Esophagus (tissue), 2 donors: ENCODE results near the gene C1orf167. TPM values are rescaled to one million over a fixed set of nuclear protein-coding genes. Genes with fewer than 3 reads are reported as not detected.
A peak's percentile ranks its signal among the peaks of the same experiment; 100 is the strongest.

Experiments
- H3K27ac ChIP-seq, 2 donors: one replicate each; pipeline ENCODE4 v1.5.1; 2013; ENCODE audit warnings: low read depth in 2 of 2, mild to moderate bottlenecking in 2 of 2, inconsistent platforms in 1 of 2, low read length in 1 of 2, moderate library complexity in 1 of 2
- H3K27me3 ChIP-seq, 2 donors: one replicate each; pipeline ENCODE4 v1.6.1; 2013; ENCODE audit warnings: low read length in 2 of 2, control low read depth in 1 of 2, mild to moderate bottlenecking in 1 of 2; ENCODE audit not compliant: insufficient read depth in 2 of 2, control insufficient read depth in 1 of 2
- H3K36me3 ChIP-seq, 2 donors: one replicate each; pipeline ENCODE4 v1.6.1; 2013; ENCODE audit warnings: low read length in 1 of 2; ENCODE audit not compliant: control insufficient read depth in 2 of 2, insufficient read depth in 2 of 2
- H3K4me1 ChIP-seq, 2 donors: one replicate each; pipeline ENCODE4 v1.6.1; 2013; ENCODE audit warnings: low read length in 1 of 2; ENCODE audit not compliant: control insufficient read depth in 2 of 2, insufficient read depth in 2 of 2
- H3K4me3 ChIP-seq, 2 donors: one replicate each; pipeline ENCODE4 v1.5.1; 2013; ENCODE audit warnings: low read length in 2 of 2, mild to moderate bottlenecking in 2 of 2, low read depth in 1 of 2, moderate library complexity in 1 of 2
- H3K9me3 ChIP-seq, 2 donors: one replicate each; pipeline ENCODE4 v1.6.1; 2013; ENCODE audit warnings: mild to moderate bottlenecking in 2 of 2, low read depth in 1 of 2, low read length in 1 of 2, moderate library complexity in 1 of 2; ENCODE audit not compliant: control insufficient read depth in 2 of 2, insufficient read depth in 1 of 2
- WGBS, 2 donors: extraction: QIAGEN DNeasy Blood & Tissue Kit; methylation state at CpG; one replicate each; pipeline ENCODE4 v1.1.7; 2013; 5-methylcytosine and 5-hydroxymethylcytosine counted together
- polyA plus RNA-seq, 2 donors: library from polyadenylated mRNA; stranded (reverse); fragments of 200-250 nt; gene quantifications; one replicate each; pipeline ENCODE4 v1.2.3, GENCODE V29; 2013
- donor health status: healthy with polysubstance abuse.
- donor health status: Bipolar disorder and iron deficiency.

The C1orf167 gene
- polyA plus RNA-seq, 2 donors = 0.98 to 1.3 TPM

DNA sequence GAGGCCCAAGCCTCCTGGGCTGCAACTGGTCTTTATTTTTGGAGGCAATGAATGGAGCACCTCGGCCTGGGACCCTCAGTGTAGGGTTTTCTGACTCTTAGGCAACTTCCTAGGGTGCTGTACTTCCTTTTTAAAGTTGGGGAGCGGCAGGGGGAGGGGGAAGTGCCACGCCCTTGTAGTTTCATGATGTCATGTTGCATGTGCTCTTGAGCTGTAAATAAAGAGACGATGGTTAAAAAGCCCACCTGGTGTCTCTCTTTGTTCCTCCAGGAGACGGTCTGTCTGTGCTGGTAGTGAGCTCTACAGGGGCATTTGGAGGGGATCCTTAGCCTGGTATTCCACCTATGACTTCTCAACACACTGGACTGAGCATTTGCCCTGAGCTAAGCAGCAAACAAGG, 36.4 kb upstream of the C1orf167 start:
- 71 to 75% methylated on average over 5 of the region's 5 CpGs for WGBS, 2 donors

DNA sequence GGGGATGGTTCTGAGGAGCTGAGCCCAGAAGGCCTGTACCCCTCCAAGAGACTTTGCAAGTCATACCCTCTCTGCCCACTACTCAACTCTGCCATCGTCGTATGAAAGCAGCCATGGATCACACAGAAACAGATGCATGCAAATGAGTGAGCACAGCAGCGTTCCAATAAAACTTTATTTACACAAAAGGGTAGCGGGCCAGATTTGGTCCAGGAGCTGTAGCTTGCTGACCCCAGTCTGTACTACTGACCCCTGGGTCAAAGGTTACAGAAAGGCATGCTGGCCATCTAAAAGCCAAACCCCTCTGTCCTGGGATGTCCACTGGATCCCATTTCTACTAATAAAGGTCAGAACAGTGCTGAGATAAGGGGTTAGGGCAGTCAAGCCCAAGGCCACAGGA, 34.9 kb upstream of the C1orf167 start:
- H3K4me3 ChIP-seq = no peak overlapping the region
- H3K4me1 ChIP-seq = peaks cover 0 to 7% of the 10 kb centered on the region in 2 donors
- H3K9me3 ChIP-seq = no peaks in the 10 kb centered on the region
- no peak overlapping the region for H3K27ac ChIP-seq
- WGBS, 2 donors = 95 to 96% methylated on average over 4 of the region's 4 CpGs
- no peaks in the 10 kb centered on the region for H3K27me3 ChIP-seq
- no peaks in the 10 kb centered on the region for H3K36me3 ChIP-seq

More for the DNA sequence above, 36.4 kb upstream of the C1orf167 start:
- Histone ChIP-seq H3K9me3 (no peaks in the 10 kb centered on the region), H3K4me1 (peaks cover 0 to 7% of the 10 kb centered on the region in 2 donors), H3K27me3 (no peaks in the 10 kb centered on the region), H3K36me3 (no peaks in the 10 kb centered on the region), H3K27ac (no peak overlapping the region), H3K4me3 (no peak overlapping the region)

DNA sequence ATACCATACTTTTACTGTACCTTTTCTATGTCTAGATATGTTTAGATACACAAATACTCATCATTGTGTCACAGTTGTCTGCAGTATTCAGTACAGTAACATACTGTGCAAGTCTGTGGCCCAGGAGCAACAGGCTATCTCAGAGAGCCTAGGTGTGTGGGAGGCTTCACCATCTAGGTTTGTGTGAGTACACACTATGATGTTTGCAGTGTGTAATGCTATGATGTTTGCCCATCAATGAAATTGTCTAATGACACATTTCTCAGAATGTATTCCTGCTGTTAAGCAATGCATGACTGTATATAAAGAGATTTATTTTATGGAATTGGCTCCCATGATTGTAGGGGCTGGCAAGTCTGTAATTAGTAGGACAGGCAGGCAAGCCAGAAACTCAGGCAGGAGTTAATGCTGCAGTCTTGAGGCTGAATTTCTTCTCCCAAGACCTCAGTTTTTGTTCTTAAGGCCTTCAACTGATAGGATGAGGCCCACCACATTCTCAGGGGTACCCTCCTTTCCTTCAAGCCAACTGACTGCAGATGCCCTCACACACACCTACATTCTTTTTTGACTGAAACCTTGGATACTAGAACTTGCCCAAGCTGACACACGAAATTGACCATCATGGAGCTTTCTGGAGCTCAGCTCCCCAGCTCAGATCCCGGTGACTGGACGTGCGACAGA, 33.7 kb upstream of the C1orf167 start:
- Histone ChIP-seq H3K4me1 (peaks cover 0 to 7% of the 10 kb centered on the region in 2 donors), H3K4me3 (no peak overlapping the region), H3K36me3 (no peaks in the 10 kb centered on the region), H3K27me3 (no peaks in the 10 kb centered on the region), H3K9me3 (no peaks in the 10 kb centered on the region), H3K27ac (no peak overlapping the region)
- 97 to 99% methylated on average over 4 of the region's 4 CpGs for WGBS, 2 donors

DNA sequence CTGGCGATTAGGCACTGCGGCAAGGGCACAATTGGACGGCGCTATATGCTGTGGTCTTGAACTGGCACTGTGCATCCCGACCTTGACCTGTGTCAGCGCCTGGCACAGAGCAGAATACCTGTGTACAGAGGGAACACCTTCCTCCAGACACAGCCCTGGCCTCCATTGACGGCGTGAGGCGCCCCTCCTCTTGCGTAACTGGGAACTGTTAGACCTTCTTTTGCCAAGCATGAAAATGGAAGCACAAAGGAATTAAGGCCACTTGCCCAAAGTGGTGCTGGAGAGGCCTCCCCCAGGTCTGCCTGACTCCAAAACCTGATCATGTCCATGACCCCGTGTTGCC, 32.9 kb upstream of the C1orf167 start:
- H3K27ac ChIP-seq = no peak overlapping the region
- WGBS, 2 donors = 89 to 95% methylated on average over 11 of the region's 11 CpGs

DNA sequence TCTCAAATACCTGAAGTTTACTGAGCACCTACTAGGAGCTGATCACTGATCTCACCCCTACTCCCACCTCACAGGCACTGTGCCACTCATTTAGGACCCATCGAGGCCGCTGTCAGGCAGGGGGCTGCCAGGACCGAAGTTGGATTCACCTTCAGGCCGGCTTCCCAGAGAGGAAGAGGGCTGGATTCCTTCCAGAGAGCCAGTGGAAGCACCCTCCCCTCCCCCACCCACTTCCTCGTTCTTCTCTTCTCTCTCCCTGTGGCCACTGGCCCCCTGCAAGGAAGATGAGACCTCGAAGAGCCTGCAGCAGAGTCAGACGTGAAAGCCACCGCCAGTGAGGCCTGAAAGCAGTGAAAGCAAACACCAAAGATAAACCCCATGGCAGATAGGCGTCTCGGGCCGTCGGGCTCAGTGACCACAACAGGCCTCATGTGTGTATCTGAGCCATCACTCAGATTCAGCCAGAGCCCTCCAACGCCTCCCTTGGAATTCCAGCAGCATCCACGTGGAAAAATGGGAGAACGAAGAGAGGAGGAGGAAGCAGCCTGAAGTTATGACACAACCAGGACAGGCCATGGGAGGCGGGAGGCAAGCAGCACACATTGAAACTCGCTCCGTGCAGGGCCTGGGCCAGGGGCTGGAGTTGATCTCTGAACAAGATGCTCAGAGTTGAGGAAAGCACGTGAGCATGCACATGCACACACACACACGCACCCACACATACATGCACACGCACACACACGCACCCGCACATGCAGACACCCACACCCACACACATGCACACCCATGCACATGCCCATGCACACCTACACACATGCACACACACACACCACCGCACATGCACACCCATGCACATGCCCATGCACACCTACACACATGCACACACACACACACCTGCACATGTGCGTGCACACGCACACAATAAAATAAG, 32.2 kb upstream of the C1orf167 start:
- WGBS, 2 donors = 66 to 72% methylated on average over 25 to 26 of the region's 26 CpGs
- peaks cover 0 to 7% of the 10 kb centered on the region in 2 donors for H3K4me1 ChIP-seq
- H3K27me3 ChIP-seq = no peaks in the 10 kb centered on the region
- no peaks in the 10 kb centered on the region for H3K9me3 ChIP-seq
- H3K36me3 ChIP-seq = no peaks in the 10 kb centered on the region
- H3K4me3 ChIP-seq = no peak overlapping the region
- H3K27ac ChIP-seq = no peak overlapping the region

More for the DNA sequence above, 32.9 kb upstream of the C1orf167 start:
- H3K4me3 ChIP-seq = no peak overlapping the region
- H3K9me3 ChIP-seq = no peaks in the 10 kb centered on the region
- H3K4me1 ChIP-seq = peaks cover 0 to 7% of the 10 kb centered on the region in 2 donors
- no peaks in the 10 kb centered on the region for H3K27me3 ChIP-seq
- H3K36me3 ChIP-seq = no peaks in the 10 kb centered on the region

DNA sequence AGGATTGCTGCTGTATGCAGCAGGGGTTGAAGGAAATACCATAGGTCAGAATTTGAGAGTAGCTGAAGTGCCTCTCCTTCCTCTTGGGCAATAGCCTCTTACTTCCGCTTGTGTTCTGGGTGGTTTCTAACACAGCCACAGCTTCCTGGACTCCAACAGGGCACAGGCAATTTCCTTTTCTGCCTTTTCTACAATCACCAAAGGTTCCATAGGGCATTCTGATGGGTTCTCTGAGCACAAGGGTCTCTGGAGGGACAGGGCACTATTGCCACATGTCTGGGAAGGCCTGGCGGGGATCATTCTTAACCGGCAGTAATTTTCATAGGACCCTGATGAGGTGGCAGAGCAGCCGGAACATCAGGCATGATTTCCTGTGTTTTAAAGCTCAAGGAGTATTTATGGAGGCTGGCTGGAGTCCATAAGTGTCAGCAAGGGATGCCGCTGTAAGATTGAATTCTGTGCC, 31.5 kb upstream of the C1orf167 start:
- Histone ChIP-seq H3K4me3 (no peak overlapping the region), H3K27me3 (no peaks in the 10 kb centered on the region), H3K9me3 (no peaks in the 10 kb centered on the region), H3K36me3 (no peaks in the 10 kb centered on the region), H3K4me1 (peaks cover 0 to 7% of the 10 kb centered on the region in 2 donors), H3K27ac (peak overlapping the region; percentile 68 to 72)
- WGBS, 2 donors = 43 to 53% methylated on average over 5 of the region's 5 CpGs

DNA sequence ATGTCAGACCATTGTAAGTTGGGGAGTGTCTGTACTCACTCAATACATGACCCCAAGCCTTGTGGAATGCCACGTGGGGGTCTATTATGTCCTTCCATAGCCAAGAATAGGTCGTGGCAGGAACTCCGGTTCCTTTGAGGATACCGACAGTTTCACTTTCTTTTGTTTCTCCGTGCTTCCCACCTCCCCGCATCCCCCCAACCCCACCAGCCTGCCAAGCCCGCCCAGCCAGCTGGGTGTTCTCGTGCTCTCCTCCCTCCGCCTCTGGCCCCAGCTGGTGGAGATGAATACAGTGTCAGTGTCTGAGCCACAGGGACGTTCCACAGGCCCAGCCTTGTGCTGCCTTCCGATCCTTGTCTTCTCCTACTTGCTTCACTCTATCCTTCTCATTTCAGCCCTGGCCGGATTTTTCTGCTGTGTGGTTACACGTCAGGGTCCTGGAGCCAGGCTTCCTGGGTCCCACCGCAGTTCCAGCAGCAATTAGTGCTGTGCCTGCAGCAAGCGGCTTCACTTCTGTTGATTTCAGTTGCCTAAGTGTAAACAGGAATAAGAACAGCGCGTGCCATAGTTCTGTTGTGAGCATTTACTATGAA, 30.2 kb upstream of the C1orf167 start:
- H3K27me3 ChIP-seq = no peaks in the 10 kb centered on the region
- H3K4me3 ChIP-seq = peak overlapping the region in 1 of 2 donors; percentile 25
- peaks cover 0 to 7% of the 10 kb centered on the region in 2 donors for H3K4me1 ChIP-seq
- peak overlapping the region; percentile 31 to 86 for H3K27ac ChIP-seq
- 14 to 19% methylated on average over 14 to 16 of the region's 17 CpGs for WGBS, 2 donors
- H3K36me3 ChIP-seq = no peaks in the 10 kb centered on the region
- H3K9me3 ChIP-seq = no peaks in the 10 kb centered on the region

DNA sequence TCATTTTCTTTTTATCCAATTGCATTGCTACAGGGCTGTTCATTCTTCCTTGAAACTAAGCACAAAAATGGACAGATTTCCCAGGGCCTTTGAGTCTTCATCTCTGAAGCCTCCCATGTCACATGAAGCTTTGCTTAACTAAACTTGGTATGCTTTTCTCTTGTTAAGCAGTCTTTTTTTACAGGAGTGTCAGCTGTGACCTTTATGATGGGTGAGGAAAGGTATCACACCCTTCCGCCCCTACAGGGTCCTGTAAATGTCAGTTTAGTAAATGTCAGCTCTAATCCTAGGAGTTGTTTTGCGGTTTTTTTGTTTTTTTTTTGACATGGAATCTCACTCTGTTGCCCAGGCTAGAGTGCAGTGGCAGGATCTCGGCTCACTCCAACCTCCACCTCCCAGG, 28.7 kb upstream of the C1orf167 start:
- Histone ChIP-seq H3K4me3 (no peak overlapping the region), H3K9me3 (no peaks in the 10 kb centered on the region), H3K27ac (no peak overlapping the region), H3K4me1 (peaks cover 3 to 7% of the 10 kb centered on the region in 2 donors), H3K27me3 (no peaks in the 10 kb centered on the region), H3K36me3 (no peaks in the 10 kb centered on the region)
- WGBS, 2 donors = 86 to 93% methylated on average over 3 of the region's 3 CpGs

DNA sequence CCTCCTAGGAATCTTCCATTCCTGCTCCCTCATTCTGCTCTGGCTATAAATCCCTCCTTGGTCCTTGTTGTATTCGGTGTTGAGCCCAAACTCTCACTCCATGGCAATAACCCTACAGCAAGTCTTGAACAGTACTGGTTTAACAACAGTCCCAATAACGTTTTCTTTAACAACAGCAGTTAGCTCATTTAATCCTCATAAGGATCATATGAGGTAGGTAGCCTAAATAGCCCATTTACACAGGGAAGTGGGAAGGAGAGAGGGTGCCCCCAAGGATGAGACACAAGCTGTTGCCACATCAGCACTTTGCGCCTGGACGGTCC, 26.5 kb upstream of the C1orf167 start:
- peak overlapping the region in 1 of 2 donors; percentile 79 for H3K4me3 ChIP-seq
- peak overlapping the region; percentile 47 to 49 for H3K27ac ChIP-seq
- peaks cover 0 to 3% of the 10 kb centered on the region in 2 donors for H3K4me1 ChIP-seq
- H3K9me3 ChIP-seq = no peaks in the 10 kb centered on the region
- 28 to 29% methylated on average over 4 of the region's 4 CpGs for WGBS, 2 donors
- no peaks in the 10 kb centered on the region for H3K27me3 ChIP-seq
- no peaks in the 10 kb centered on the region for H3K36me3 ChIP-seq
